Bronchial epithelial cell (primary cell): Measurements from ENCODE around the gene THOC2. TPM values are rescaled to one million over a fixed set of nuclear protein-coding genes. Genes with fewer than 3 reads are reported as not detected.

Source experiments
- DNase-seq: peaks from one replicate; pipeline ENCODE4 v3.0.0-alpha.2; 2010; ENCODE audit warnings: low read depth
- FAIRE-seq: peaks from 2 replicates; lab custom pipeline; 2011; peaks lifted over from hg19 to GRCh38; lab: Jason Lieb, UNC
- H3K27me3 ChIP-seq: 2 replicates; pipeline ENCODE4 v1.5.1; 2011; ENCODE audit warnings: low read length; ENCODE audit not compliant: control insufficient read depth, insufficient read depth
- H3K36me3 ChIP-seq: 2 replicates; pipeline ENCODE4 v1.5.1; 2011; ENCODE audit warnings: low read length; ENCODE audit not compliant: control insufficient read depth, insufficient read depth
- H3K4me3 ChIP-seq: 2 replicates; pipeline ENCODE4 v1.5.1; 2011; ENCODE audit warnings: mild to moderate bottlenecking, low read depth, low read length, control low read depth
- total RNA-seq: library from RNA; depleted of rRNA; stranded (reverse); fragments of >200 nt; gene quantifications from 2 replicates; pipeline ENCODE4 v1.2.1, GENCODE V29; 2014
- TF ChIP-seq, protein P1 (sequence below): IDR thresholded peaks from 2 replicates; pipeline ENCODE4 v1.5.1; 2011; ENCODE audit warnings: mild to moderate bottlenecking, moderate library complexity, low read length, control low read depth, inconsistent platforms; ENCODE audit not compliant: insufficient read depth, severe bottlenecking

Gene THOC2
- total RNA-seq, 1 donor from 2014 or later, result 63.7 TPM

DNA sequence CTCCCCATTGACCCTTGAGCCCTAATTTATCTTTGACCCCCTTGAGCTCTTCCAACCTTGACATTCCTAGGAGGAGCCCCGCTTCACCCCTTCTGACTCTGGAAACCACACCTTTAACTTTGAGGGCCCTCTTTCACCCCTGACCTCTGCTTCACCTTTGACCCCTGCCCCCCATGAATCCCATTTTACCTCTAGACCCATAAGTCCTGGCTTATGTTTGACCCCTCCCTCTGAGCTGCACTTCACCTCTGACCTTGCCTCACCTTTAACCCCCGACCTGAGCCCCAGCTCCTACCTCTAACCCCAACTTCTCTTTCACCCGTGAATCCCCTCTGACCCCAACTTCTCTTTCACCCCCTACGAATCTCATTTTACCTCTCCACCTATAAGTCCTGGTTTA, 169.7 kb downstream of the THOC2 start:
- TF ChIP-seq, protein P1, sequence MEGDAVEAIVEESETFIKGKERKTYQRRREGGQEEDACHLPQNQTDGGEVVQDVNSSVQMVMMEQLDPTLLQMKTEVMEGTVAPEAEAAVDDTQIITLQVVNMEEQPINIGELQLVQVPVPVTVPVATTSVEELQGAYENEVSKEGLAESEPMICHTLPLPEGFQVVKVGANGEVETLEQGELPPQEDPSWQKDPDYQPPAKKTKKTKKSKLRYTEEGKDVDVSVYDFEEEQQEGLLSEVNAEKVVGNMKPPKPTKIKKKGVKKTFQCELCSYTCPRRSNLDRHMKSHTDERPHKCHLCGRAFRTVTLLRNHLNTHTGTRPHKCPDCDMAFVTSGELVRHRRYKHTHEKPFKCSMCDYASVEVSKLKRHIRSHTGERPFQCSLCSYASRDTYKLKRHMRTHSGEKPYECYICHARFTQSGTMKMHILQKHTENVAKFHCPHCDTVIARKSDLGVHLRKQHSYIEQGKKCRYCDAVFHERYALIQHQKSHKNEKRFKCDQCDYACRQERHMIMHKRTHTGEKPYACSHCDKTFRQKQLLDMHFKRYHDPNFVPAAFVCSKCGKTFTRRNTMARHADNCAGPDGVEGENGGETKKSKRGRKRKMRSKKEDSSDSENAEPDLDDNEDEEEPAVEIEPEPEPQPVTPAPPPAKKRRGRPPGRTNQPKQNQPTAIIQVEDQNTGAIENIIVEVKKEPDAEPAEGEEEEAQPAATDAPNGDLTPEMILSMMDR, result no peak
- Histone ChIP-seq H3K4me3 (no peak overlapping the region), H3K36me3 (no peaks in the 10 kb centered on the region), H3K27me3 (no peaks in the 10 kb centered on the region)
- no peak for FAIRE-seq
- DNase-seq, result no peak

DNA sequence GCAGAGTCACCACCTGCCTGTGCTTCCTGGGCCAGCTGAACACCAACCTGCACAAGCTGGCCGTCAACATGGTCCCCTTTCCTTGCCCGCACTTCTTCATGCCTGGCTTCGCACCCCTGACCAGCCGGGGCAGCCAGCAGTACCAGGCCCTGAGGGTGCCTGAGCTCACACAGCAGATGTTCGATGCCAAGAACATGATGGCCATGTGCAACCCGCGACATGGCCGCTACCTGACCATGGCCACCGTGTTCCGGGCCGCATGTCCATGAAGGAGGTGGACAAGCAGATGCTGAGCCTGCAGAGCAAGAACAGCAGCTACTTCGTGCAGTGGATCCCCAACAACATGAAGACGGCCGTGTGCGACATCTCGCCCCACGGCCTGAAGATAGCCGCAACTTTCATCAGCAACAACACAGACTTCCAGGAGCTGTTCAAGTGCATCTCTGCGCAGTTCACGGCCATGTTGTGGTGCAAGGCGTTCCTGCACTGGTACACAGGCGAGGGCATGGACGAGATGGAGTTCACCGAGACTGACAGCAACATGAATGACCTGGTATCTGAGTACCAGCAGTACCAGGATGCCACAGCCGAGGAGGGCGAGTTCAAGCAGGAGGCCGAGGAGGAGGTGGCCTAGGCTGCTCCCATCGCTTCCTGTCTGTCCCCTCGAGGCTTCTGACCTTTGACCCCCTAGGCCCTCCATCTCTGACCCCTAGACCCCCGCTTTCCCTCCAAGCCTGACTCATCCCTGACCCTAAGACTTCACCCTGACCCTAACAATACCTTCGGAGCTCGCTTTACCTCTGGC, 170.3 kb downstream of the THOC2 start:
- Histone ChIP-seq H3K4me3 (no peak overlapping the region), H3K27me3 (no peaks in the 10 kb centered on the region), H3K36me3 (no peaks in the 10 kb centered on the region)
- TF ChIP-seq, protein P1, result no peak
- FAIRE-seq, result no peak
- no peak for DNase-seq

DNA sequence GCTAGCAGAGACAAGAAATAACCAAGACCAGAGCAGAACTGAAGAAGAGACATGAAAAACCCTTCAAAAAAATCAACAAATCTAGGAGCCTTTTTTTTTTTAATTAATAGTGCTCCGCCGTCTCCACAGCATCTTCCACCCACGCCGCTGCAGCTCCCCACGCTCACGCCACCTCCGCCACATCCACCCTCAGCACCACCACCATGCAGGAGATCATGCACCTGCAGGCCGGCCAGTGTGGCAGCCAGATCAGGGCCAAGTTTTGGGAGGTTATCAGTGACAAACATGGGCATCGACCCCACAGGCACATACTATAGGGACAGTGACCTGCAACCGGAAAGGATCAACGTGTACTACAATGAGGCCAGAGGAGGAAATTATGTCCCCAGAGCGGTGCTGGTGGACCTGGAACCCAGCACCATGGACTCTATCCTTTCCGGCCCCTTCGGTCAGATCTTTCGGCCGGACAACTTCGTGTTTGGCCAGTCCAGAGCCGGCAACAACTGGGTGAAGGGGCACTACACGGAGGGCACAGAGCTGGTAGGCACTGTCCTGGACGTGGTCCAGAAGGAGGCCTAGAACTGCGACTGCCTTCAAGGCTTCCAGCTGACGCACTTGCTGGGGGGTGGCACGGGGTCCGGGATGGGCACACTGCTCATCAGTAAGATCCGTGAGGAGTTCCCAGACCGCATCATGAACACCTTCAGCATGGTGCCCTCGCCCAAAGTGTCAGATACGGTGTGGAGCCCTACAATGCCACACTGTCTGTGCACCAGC, 171.2 kb downstream of the THOC2 start:
- Histone ChIP-seq H3K27me3 (no peaks in the 10 kb centered on the region), H3K4me3 (no peak overlapping the region), H3K36me3 (no peaks in the 10 kb centered on the region)
- FAIRE-seq, result peak; percentile 66
- DNase-seq, result no peak
- TF ChIP-seq, protein P1, result no peak

DNA sequence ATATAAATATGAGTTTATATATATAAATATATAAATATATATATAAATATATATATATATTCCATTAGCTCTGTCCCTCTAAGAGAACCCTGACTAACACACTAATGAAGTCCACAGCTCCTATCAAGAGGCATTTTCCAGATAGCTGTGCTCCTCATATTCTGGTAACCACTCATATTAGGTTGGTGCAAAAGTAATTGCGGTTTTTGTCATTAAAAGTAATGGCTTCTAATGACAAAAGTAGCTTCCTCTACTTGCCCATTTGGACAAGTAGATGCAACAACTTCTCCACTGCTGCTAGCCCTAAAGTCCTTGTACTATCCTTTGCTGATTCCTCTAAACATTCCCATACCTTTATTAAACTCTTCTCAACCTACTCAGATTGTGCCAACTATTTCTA, 182.0 kb downstream of the THOC2 start:
- no peak overlapping the region for H3K4me3 ChIP-seq
- H3K27me3 ChIP-seq, result no peaks in the 10 kb centered on the region
- FAIRE-seq (no peak), DNase-seq (no peak)
- TF ChIP-seq, protein P1, result no peak
- no peaks in the 10 kb centered on the region for H3K36me3 ChIP-seq

Other genes starting within 250 kb of the THOC2 start
- gene XIAP, start 127.0 kb upstream of the THOC2 start, total RNA-seq, result 41.6 and 43.3 TPM in 2 replicates
- gene STAG2, start 228.7 kb upstream of the THOC2 start, total RNA-seq, result 90.8 and 95.1 TPM in 2 replicates